HepG2 (cell line): Measurements from ENCODE around the gene CEP131. TPM values are rescaled to one million over a fixed set of nuclear protein-coding genes. Genes with fewer than 3 reads are reported as not detected.

Experiments used
- ATAC-seq: fragments of 200-7000 bp; cut with Tn5 transposase; 3 replicates; pipeline ENCODE4 v1.9.1; 2020; ENCODE audit warnings: mild to moderate bottlenecking, moderate library complexity
- BruUV-seq: library from RNA; stranded (reverse); fragments of 400-500 nt; replicated peaks from 2 replicates; lab custom pipeline; 2021; lab: Mats Ljungman, UMichigan
- CTCF ChIA-PET: fragments of 300-600 bp; formaldehyde crosslinking; extraction: SDS; loops from one replicate; lab custom pipeline; 2021; ENCODE audit warnings: low total read pairs, inconsistent platforms, low intra/inter-chr PET ratio; lab: Yijun Ruan, JAX
- POLR2A ChIA-PET: fragments of 350-600 bp; sonication (Branson Sonifier 250); formaldehyde crosslinking; loops from one replicate; lab custom pipeline; 2020; ENCODE audit warnings: antibody characterized with exemption, inconsistent platforms; lab: Yijun Ruan, JAX
- DNase-seq: peaks from one replicate; pipeline ENCODE4 v3.0.0-alpha.2; 2015; ENCODE audit warnings: low spot score
- FAIRE-seq: peaks from 3 replicates; lab custom pipeline; 2011; peaks lifted over from hg19 to GRCh38; lab: Jason Lieb, UNC
- H2AFZ ChIP-seq: one replicate; pipeline ENCODE4 v1.6.1; 2011; ENCODE audit warnings: low read length, inconsistent platforms
- H3K27ac ChIP-seq: fragments of 300-600 bp; 3 replicates; pipeline ENCODE4 v1.8.0; 2011; ENCODE audit warnings: mixed run types, mild to moderate bottlenecking, mixed read lengths, low read length, inconsistent platforms; ENCODE audit not compliant: insufficient read depth; ENCODE audit errors: extremely low read length
- H3K27me3 ChIP-seq, 2 experiments: fragments of 200-600 bp in 1 of 2; 2 replicates in 1 of 2; 3 replicates in 1 of 2; pipeline versions ENCODE4 v1.6.0 to v1.8.0; 2011; ENCODE audit warnings: low read length in 2 of 2, mild to moderate bottlenecking in 2 of 2, moderate library complexity in 2 of 2, inconsistent platforms in 1 of 2; ENCODE audit not compliant: insufficient read depth in 2 of 2, control insufficient read depth in 1 of 2
- H3K36me3 ChIP-seq, 2 experiments: fragments of 200-600 bp in 1 of 2; replicated peaks in 1 of 2; 2 replicates in 1 of 2; 3 replicates in 1 of 2; pipeline versions ENCODE4 v1.5.1 to v1.8.0; 2011; ENCODE audit warnings: low read length in 2 of 2, inconsistent platforms in 1 of 2; ENCODE audit not compliant: insufficient read depth in 2 of 2, control insufficient read depth in 1 of 2
- H3K4me1 ChIP-seq: 2 replicates; pipeline ENCODE4 v1.5.1; 2012; ENCODE audit warnings: low read length, inconsistent platforms; ENCODE audit not compliant: insufficient read depth
- H3K4me2 ChIP-seq: 2 replicates; pipeline ENCODE4 v1.6.0; 2011; ENCODE audit warnings: low read depth, low read length, inconsistent platforms
- H3K4me3 ChIP-seq, 3 experiments: fragments of 200-600 bp in 1 of 3; sonication (generic), shearing (Covaris generic) in 1 of 3; replicated peaks in 1 of 3; 2 replicates each; pipeline ENCODE4 v1.5.1; 2011 to 2016; ENCODE audit warnings: low read length in 3 of 3, inconsistent platforms in 2 of 3, low read depth in 2 of 3, mild to moderate bottlenecking in 2 of 3, control low read depth in 1 of 3, mixed read lengths in 1 of 3; ENCODE audit not compliant: insufficient read depth in 1 of 3
- H3K79me2 ChIP-seq: one replicate; pipeline ENCODE4 v1.6.1; 2011; ENCODE audit warnings: low read length, inconsistent platforms; ENCODE audit not compliant: insufficient read depth
- H3K9ac ChIP-seq: 2 replicates; pipeline ENCODE4 v1.6.0; 2011; ENCODE audit warnings: mild to moderate bottlenecking, low read depth, low read length, inconsistent platforms; ENCODE audit not compliant: insufficient read depth
- H3K9me3 ChIP-seq: 2 replicates; pipeline ENCODE4 v1.5.1; 2012; ENCODE audit warnings: mild to moderate bottlenecking, low read length
- H4K20me1 ChIP-seq: 2 replicates; pipeline ENCODE4 v1.6.0; 2011; ENCODE audit warnings: inconsistent platforms, mild to moderate bottlenecking, low read length, moderate library complexity; ENCODE audit not compliant: insufficient read depth
- ARHGAP35 ChIP-seq: sonication (generic); formaldehyde crosslinking; IDR thresholded peaks from 2 replicates; pipeline ENCODE4 v1.9.0; 2022; ENCODE audit warnings: mild to moderate bottlenecking, inconsistent platforms, moderate library complexity, missing genetic modification reagents, borderline replicate concordance
- ATF7 ChIP-seq, 2 experiments: fragments of 450-650 bp in 1 of 2; sonication (generic) in 1 of 2; formaldehyde crosslinking in 1 of 2; IDR thresholded peaks; 2 replicates each; pipeline versions ENCODE4 v1.4.0 to v1.6.1; 2016 to 2020; ENCODE audit warnings: antibody characterized with exemption in 1 of 2, mild to moderate bottlenecking in 1 of 2, missing genetic modification reagents in 1 of 2
- EED ChIP-seq: sonication (generic); formaldehyde crosslinking; IDR thresholded peaks from 2 replicates; pipeline ENCODE4 v1.5.0; 2020; ENCODE audit warnings: mild to moderate bottlenecking, missing genetic modification reagents
- EZH2 ChIP-seq: conservative IDR thresholded peaks from 2 replicates; pipeline ENCODE4 v1.6.1; 2012; ENCODE audit warnings: mild to moderate bottlenecking, low read depth, low read length, moderate library complexity
- GATA4 ChIP-seq: sonication (generic); IDR thresholded peaks from 2 replicates; pipeline ENCODE4 v1.6.1; 2016; ENCODE audit warnings: antibody characterized with exemption, low read depth, borderline replicate concordance
- HINFP ChIP-seq: sonication (generic); formaldehyde crosslinking; IDR thresholded peaks from 2 replicates; pipeline ENCODE4 v1.4.0; 2020; ENCODE audit warnings: low read depth, mild to moderate bottlenecking, missing genetic modification reagents
- KDM3A ChIP-seq: IDR thresholded peaks from 2 replicates; pipeline ENCODE4 v1.6.1; 2018; ENCODE audit warnings: low read depth, missing compliant biosample characterization
- MED13 ChIP-seq: sonication (generic); formaldehyde crosslinking; IDR thresholded peaks from 2 replicates; pipeline ENCODE4 v1.5.0; 2020; ENCODE audit warnings: missing genetic modification reagents
- POLR2G ChIP-seq: fragments of 200-400 bp; formaldehyde crosslinking; IDR thresholded peaks from 2 replicates; pipeline ENCODE4 v1.6.1; 2018; ENCODE audit warnings: mild to moderate bottlenecking, low read depth, low read length, moderate library complexity
- RARG ChIP-seq: sonication (generic); formaldehyde crosslinking; IDR thresholded peaks from 2 replicates; pipeline ENCODE4 v1.4.0; 2020; ENCODE audit warnings: low read depth, mild to moderate bottlenecking, missing genetic modification reagents
- SOX5 ChIP-seq: IDR thresholded peaks from 2 replicates; pipeline ENCODE4 v1.6.1; 2016; ENCODE audit warnings: borderline replicate concordance
- SRSF1 ChIP-seq: fragments of 200-400 bp; formaldehyde crosslinking; optimal IDR thresholded peaks from 2 replicates; pipeline ENCODE3; 2017; ENCODE audit warnings: mild to moderate bottlenecking, low read depth, low read length, moderate library complexity
- SRY ChIP-seq: sonication (generic); formaldehyde crosslinking; IDR thresholded peaks from 2 replicates; pipeline ENCODE4 v1.8.0; 2022; ENCODE audit warnings: mild to moderate bottlenecking, missing genetic modification reagents
- ZNF124 ChIP-seq: sonication (generic); formaldehyde crosslinking; IDR thresholded peaks from 2 replicates; pipeline ENCODE4 v1.4.0; 2020; ENCODE audit warnings: missing genetic modification reagents
- ZNF724P ChIP-seq: sonication (generic); formaldehyde crosslinking; IDR thresholded peaks from 2 replicates; pipeline ENCODE4 v1.8.0; 2022; ENCODE audit warnings: missing genetic modification reagents, borderline replicate concordance
- ZSCAN5A ChIP-seq: sonication (generic); formaldehyde crosslinking; IDR thresholded peaks from 2 replicates; pipeline ENCODE4 v1.8.0; 2022; ENCODE audit warnings: mild to moderate bottlenecking, missing genetic modification reagents, borderline replicate concordance
- WGBS: methylation state at CpG from one replicate; pipeline ENCODE4 v1.1.6; 2017; ENCODE audit warnings: low lambda C conversion rate; 5-methylcytosine and 5-hydroxymethylcytosine counted together
- in situ Hi-C: cut with HindIII; loops from 2 replicates; pipeline ENCODE4 v1.10.0; 2017; ENCODE audit warnings: low pct_unique_long_range_greater_than_20kb; ENCODE audit not compliant: extremely low pct_ligation_motif_present
- intact Hi-C: fragments of 100-400 bp; cut with micrococcal nuclease; formaldehyde crosslinking; loops from one replicate; pipeline ENCODE4 v1.10.0; 2022; ENCODE audit not compliant: unreplicated experiment
- polyA plus RNA-seq, 8 experiments: library from polyadenylated mRNA; depleted of rRNA in 3 of 8; stranded (reverse) in 7 of 8; unstranded in 1 of 8; fragments of >200 nt; fragmentation: Illumina TruSeq in 4 of 8; extraction: Trizol in 4 of 8; gene quantifications; 2 replicates each; pipeline versions ENCODE4 v1.2.1 to v1.2.3, GENCODE V29; 2011 to 2016; ENCODE audit warnings: low read depth in 4 of 8, missing spikeins in 1 of 8, mixed read lengths in 1 of 8; ENCODE audit not compliant: insufficient read depth in 1 of 8
- total RNA-seq, 5 experiments: library from RNA; depleted of rRNA; stranded (reverse); fragments of >200 nt; fragmentation: Illumina TruSeq; extraction: Trizol; gene quantifications; 2 replicates each; pipeline ENCODE4 v1.2.3, GENCODE V29; 2016; ENCODE audit warnings: low read depth in 1 of 5
- TF ChIP-seq, protein P1 (sequence below): sonication (generic); formaldehyde crosslinking; IDR thresholded peaks from 2 replicates; pipeline ENCODE4 v1.4.0; 2020; ENCODE audit warnings: missing genetic modification reagents, mild to moderate bottlenecking, borderline replicate concordance
- TF ChIP-seq, protein P2 (sequence below): sonication (generic); formaldehyde crosslinking; IDR thresholded peaks from 2 replicates; pipeline ENCODE4 v1.8.1; 2023; ENCODE audit warnings: mild to moderate bottlenecking, missing genetic modification reagents

CEP131 gene
- total and polyA plus RNA-seq, 2 of the 13 experiments (the other 11 are each of a cell fraction or from before 2014, with no cell fraction given) = 5.0 to 16.8 TPM

GRCh38 chr17:81240761-81241160 lies 18.0 kb upstream of the CEP131 start:
- Histone ChIP-seq H3K27me3 (no peaks in the 10 kb centered on the region; a peak in 1 of 5 replicates), H3K9me3 (no peaks in the 10 kb centered on the region), H4K20me1 (peaks cover 8% of the 10 kb centered on the region; the same call in 1 of the 2 replicates), H3K36me3 (peaks cover 4 to 6% of the 10 kb centered on the region in 2 experiments; a peak in 2 of 5 replicates), H3K4me1 (peaks cover 44% of the 10 kb centered on the region), H2AFZ (no peak overlapping the region), H3K4me2 (peak overlapping the region; percentile 91), H3K79me2 (peaks cover 39% of the 10 kb centered on the region), H3K4me3 (peak overlapping the region in 1 of 3 experiments; percentile 96; a peak in 2 of 6 replicates), H3K9ac (peak overlapping the region; percentile 98), H3K27ac (no peak overlapping the region)
- intact Hi-C loops (loop anchor here (1.0 kb wide), 1 partner anchor 98 kb away; no protein-coding TSS in a partner anchor), in situ Hi-C loops (no loop called here)
- ChIA-PET POLR2A (interaction anchor here (3.8 kb wide), 1 partner anchor 18 kb away, joined by 61 read pairs; the partner anchor contains the start of gene CEP131), CTCF (interaction anchor here (1.7 to 2.4 kb wide), 2 partner anchors 96 to 98 kb away, joined by 6 to 28 read pairs; no protein-coding TSS in a partner anchor)
- WGBS = 84% methylated on average over 7 of the region's 8 CpGs
- peak; percentile 46 for FAIRE-seq
- ATAC-seq = no peak
- TSS peak; percentile 53 for BruUV-seq
- no peak for DNase-seq
- TF ChIP-seq RARG (CRISPR knock-in tag) = no peak
- no peak for TF ChIP-seq EZH2
- TF ChIP-seq HINFP (CRISPR knock-in tag) = no peak
- TF ChIP-seq ZNF724P (CRISPR knock-in tag) = no peak
- TF ChIP-seq ARHGAP35 (CRISPR knock-in tag) = no peak
- no peak for TF ChIP-seq SOX5
- TF ChIP-seq ATF7 (IDR thresholded peaks at IDR 0.05) = no peak
- TF ChIP-seq ATF7 (CRISPR knock-in tag; IDR thresholded peaks at IDR 0.05) = no peak
- no peak for TF ChIP-seq SRY
- TF ChIP-seq SRSF1 = no peak
- TF ChIP-seq, protein P1, sequence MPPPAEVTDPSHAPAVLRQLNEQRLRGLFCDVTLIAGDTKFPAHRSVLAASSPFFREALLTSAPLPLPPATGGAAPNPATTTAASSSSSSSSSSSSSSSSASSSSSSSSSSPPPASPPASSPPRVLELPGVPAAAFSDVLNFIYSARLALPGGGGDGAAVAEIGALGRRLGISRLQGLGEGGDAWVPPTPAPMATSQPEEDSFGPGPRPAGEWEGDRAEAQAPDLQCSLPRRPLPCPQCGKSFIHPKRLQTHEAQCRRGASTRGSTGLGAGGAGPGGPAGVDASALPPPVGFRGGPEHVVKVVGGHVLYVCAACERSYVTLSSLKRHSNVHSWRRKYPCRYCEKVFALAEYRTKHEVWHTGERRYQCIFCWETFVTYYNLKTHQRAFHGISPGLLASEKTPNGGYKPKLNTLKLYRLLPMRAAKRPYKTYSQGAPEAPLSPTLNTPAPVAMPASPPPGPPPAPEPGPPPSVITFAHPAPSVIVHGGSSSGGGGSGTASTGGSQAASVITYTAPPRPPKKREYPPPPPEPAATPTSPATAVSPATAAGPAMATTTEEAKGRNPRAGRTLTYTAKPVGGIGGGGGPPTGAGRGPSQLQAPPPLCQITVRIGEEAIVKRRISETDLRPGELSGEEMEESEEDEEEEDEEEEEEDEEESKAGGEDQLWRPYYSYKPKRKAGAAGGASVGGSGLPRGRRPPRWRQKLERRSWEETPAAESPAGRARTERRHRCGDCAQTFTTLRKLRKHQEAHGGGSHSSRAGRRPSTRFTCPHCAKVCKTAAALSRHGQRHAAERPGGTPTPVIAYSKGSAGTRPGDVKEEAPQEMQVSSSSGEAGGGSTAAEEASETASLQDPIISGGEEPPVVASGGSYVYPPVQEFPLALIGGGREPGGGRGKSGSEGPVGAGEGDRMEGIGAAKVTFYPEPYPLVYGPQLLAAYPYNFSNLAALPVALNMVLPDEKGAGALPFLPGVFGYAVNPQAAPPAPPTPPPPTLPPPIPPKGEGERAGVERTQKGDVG (CRISPR knock-in tag) = no peak
- TF ChIP-seq, protein P2, sequence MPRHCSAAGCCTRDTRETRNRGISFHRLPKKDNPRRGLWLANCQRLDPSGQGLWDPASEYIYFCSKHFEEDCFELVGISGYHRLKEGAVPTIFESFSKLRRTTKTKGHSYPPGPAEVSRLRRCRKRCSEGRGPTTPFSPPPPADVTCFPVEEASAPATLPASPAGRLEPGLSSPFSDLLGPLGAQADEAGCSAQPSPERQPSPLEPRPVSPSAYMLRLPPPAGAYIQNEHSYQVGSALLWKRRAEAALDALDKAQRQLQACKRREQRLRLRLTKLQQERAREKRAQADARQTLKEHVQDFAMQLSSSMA (CRISPR knock-in tag) = 0 out of 2 replicates have a peak, but pooled peaks have one; percentile 27
- peak; percentile 3; the same call in 1 of the 2 replicates for TF ChIP-seq POLR2G
- TF ChIP-seq EED (CRISPR knock-in tag) = 0 out of 2 replicates have a peak, but pooled peaks have one; percentile 28
- no peak for TF ChIP-seq ZNF124
- TF ChIP-seq KDM3A (CRISPR knock-in tag) = no peak
- TF ChIP-seq MED13 (CRISPR knock-in tag) = no peak
- TF ChIP-seq GATA4 = no peak
- TF ChIP-seq ZSCAN5A = no peak
